GM12892 (cell line): Measurements from ENCODE around the gene ATP6V0C.

Experiments used
- POLR2A ChIP-seq: IDR thresholded peaks from 2 replicates; pipeline ENCODE4 v1.6.1; 2011; ENCODE audit warnings: low read depth, low read length, control low read depth
- POLR2AphosphoS5 ChIP-seq: IDR thresholded peaks from 2 replicates; pipeline ENCODE4 v1.6.1; 2011; ENCODE audit warnings: low read depth, low read length, control low read depth
- TAF1 ChIP-seq: IDR thresholded peaks from 2 replicates; pipeline ENCODE4 v1.6.1; 2011; ENCODE audit warnings: low read depth, mild to moderate bottlenecking, control low read depth, low read length, borderline replicate concordance

GRCh38 chr16:2497695-2498484, 15.9 kb upstream of the ATP6V0C start:
- TF ChIP-seq POLR2A (no peak), TAF1 (no peak), POLR2AphosphoS5 (no peak)
